HG03135 (cell line): ENCODE results near the gene XYLB.

Experiments
- ATAC-seq: cut with Tn5 transposase; IDR thresholded peaks from one replicate; pipeline ENCODE4 v1.9.1; 2021; ENCODE audit warnings: mild to moderate bottlenecking, moderate library complexity; ENCODE audit not compliant: unreplicated experiment

XYLB gene

GRCh38 chr3:38361496-38361895 lies 14.9 kb downstream of the XYLB start:
- ATAC-seq = no peak

- no peak for ATAC-seq
Observed at GRCh38 chr3:38362825-38363224, 16.2 kb downstream of the XYLB start.

GRCh38 chr3:38364721-38365400 lies 18.3 kb downstream of the XYLB start:
- ATAC-seq = no peak

- no peak for ATAC-seq
Observed at GRCh38 chr3:38365469-38366062, 19.0 kb downstream of the XYLB start.

GRCh38 chr3:38366082-38366481 lies 19.5 kb downstream of the XYLB start:
- no peak for ATAC-seq

GRCh38 chr3:38367779-38368178 lies 21.2 kb downstream of the XYLB start:
- no peak for ATAC-seq

GRCh38 chr3:38368238-38368637 lies 21.7 kb downstream of the XYLB start:
- ATAC-seq = no peak

GRCh38 chr3:38369186-38369585 lies 22.6 kb downstream of the XYLB start:
- ATAC-seq = no peak

GRCh38 chr3:38370149-38370548 lies 23.6 kb downstream of the XYLB start:
- ATAC-seq = no peak

GRCh38 chr3:38370861-38371260 lies 24.3 kb downstream of the XYLB start:
- no peak for ATAC-seq

GRCh38 chr3:38371541-38372213 lies 25.1 kb downstream of the XYLB start:
- no peak for ATAC-seq

- no peak for ATAC-seq
Observed at GRCh38 chr3:38372214-38372601, 25.6 kb downstream of the XYLB start.

GRCh38 chr3:38374221-38374620 lies 27.6 kb downstream of the XYLB start:
- ATAC-seq = no peak

GRCh38 chr3:38375072-38375471 lies 28.5 kb downstream of the XYLB start:
- no peak for ATAC-seq

- no peak for ATAC-seq
Observed at GRCh38 chr3:38375488-38376097, 29.0 kb downstream of the XYLB start.

GRCh38 chr3:38376098-38376816 lies 29.7 kb downstream of the XYLB start:
- no peak for ATAC-seq

GRCh38 chr3:38379201-38379770 lies 32.7 kb downstream of the XYLB start:
- no peak for ATAC-seq

GRCh38 chr3:38382506-38383080 lies 36.0 kb downstream of the XYLB start:
- ATAC-seq = no peak

GRCh38 chr3:38383156-38383875 lies 36.7 kb downstream of the XYLB start:
- ATAC-seq = no peak
